AG04449 (cell line): ENCODE measurements around the gene TRERF1.
A peak's percentile ranks its signal among the peaks of the same experiment; 100 is the strongest.

Source experiments
- CTCF ChIA-PET: fragments of 350-600 bp; formaldehyde crosslinking; extraction: SDS; loops from one replicate; lab custom pipeline; 2021; ENCODE audit warnings: antibody characterized with exemption; lab: Yijun Ruan, JAX
- POLR2A ChIA-PET: fragments of 400-600, 350-600 bp; formaldehyde crosslinking; extraction: SDS; loops from one replicate; lab custom pipeline; 2020; ENCODE audit warnings: antibody characterized with exemption, inconsistent platforms; lab: Yijun Ruan, JAX
- DNase-seq: peaks from one replicate; pipeline ENCODE4 v3.0.0-alpha.2; 2010; ENCODE audit warnings: low read depth, low spot score
- H3K4me3 ChIP-seq: 2 replicates; pipeline ENCODE4 v1.5.1; 2011; ENCODE audit warnings: low read depth, mild to moderate bottlenecking, control low read depth, low read length
- TF ChIP-seq, protein P1 (sequence below): IDR thresholded peaks from one replicate; pipeline ENCODE4 v1.5.1; 2011; ENCODE audit warnings: mild to moderate bottlenecking, moderate library complexity, low read length, control low read depth, inconsistent platforms; ENCODE audit not compliant: insufficient read depth; ENCODE audit errors: missing control alignments

TRERF1 gene

DNA sequence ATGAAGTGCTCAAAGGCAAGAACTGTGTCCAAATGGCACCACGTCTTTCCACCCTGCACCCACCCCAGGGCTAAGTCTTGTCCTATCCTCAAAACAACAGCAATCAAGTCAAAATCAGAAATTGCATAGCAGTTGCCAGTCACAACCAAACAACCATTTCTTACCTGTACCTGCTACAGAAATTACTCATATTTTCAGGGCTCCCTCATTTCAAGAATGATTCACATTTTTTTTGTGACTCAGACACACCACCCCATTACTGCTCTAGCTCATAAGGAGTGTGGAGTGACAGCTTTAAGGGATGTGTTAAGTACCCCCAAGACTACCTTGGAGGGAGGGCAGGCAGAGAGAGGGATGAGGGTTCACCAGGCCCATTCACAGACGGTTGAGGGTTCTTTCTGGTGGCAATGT is 111.7 kb downstream of the TRERF1 start:
- TF ChIP-seq, protein P1, sequence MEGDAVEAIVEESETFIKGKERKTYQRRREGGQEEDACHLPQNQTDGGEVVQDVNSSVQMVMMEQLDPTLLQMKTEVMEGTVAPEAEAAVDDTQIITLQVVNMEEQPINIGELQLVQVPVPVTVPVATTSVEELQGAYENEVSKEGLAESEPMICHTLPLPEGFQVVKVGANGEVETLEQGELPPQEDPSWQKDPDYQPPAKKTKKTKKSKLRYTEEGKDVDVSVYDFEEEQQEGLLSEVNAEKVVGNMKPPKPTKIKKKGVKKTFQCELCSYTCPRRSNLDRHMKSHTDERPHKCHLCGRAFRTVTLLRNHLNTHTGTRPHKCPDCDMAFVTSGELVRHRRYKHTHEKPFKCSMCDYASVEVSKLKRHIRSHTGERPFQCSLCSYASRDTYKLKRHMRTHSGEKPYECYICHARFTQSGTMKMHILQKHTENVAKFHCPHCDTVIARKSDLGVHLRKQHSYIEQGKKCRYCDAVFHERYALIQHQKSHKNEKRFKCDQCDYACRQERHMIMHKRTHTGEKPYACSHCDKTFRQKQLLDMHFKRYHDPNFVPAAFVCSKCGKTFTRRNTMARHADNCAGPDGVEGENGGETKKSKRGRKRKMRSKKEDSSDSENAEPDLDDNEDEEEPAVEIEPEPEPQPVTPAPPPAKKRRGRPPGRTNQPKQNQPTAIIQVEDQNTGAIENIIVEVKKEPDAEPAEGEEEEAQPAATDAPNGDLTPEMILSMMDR, result no peak
- no peak for DNase-seq
- no peak overlapping the region for H3K4me3 ChIP-seq
- CTCF ChIA-PET, result interaction anchor here (0.9 to 7.1 kb wide), 5 partner anchors 10 to 208 kb away, joined by 3 to 30 read pairs (median 5); no protein-coding TSS in a partner anchor
- POLR2A ChIA-PET, result interaction anchor here (1.7 kb wide), 1 partner anchor 208 kb away, joined by 6 read pairs; no protein-coding TSS in a partner anchor

GRCh38 chr6:42338744-42339222 is 112.9 kb downstream of the TRERF1 start:
- TF ChIP-seq, protein P1, result no peak
- CTCF ChIA-PET, result interaction anchor here (0.7 to 7.1 kb wide), 5 partner anchors 12 to 209 kb away, joined by 3 to 30 read pairs (median 5); no protein-coding TSS in a partner anchor
- POLR2A ChIA-PET, result interaction anchor here (0.9 to 1.7 kb wide), 3 partner anchors 22 to 209 kb away, joined by 4 to 6 read pairs (median 4); no protein-coding TSS in a partner anchor
- peak; percentile 98 for DNase-seq
- H3K4me3 ChIP-seq, result peak overlapping the region; percentile 23

- TF ChIP-seq, protein P1, result no peak
- POLR2A ChIA-PET, result interaction anchor here (0.9 to 1.7 kb wide), 3 partner anchors 22 to 209 kb away, joined by 4 to 6 read pairs (median 4); no protein-coding TSS in a partner anchor
- DNase-seq, result no peak
- H3K4me3 ChIP-seq, result peak overlapping the region; percentile 8; the same call in 1 of the 2 replicates
- CTCF ChIA-PET, result interaction anchor here (0.7 to 7.1 kb wide), 6 partner anchors 12 to 209 kb away, joined by 3 to 30 read pairs (median 4); no protein-coding TSS in a partner anchor
Observed at GRCh38 chr6:42337985-42338743, 113.6 kb downstream of the TRERF1 start.

- CTCF ChIA-PET, result interaction anchor here (1.6 to 7.1 kb wide), 3 partner anchors 14 to 211 kb away, joined by 4 to 30 read pairs (median 13); no protein-coding TSS in a partner anchor
- H3K4me3 ChIP-seq, result no peak overlapping the region
- POLR2A ChIA-PET, result no interaction called here
- no peak for DNase-seq
- TF ChIP-seq, protein P1, result no peak
Observed at GRCh38 chr6:42336431-42336830, 115.3 kb downstream of the TRERF1 start.

GRCh38 chr6:42335896-42336295 is 115.8 kb downstream of the TRERF1 start:
- CTCF ChIA-PET, result interaction anchor here (1.0 to 7.1 kb wide), 3 partner anchors 8 to 225 kb away, joined by 3 to 30 read pairs (median 3); no protein-coding TSS in a partner anchor

More at GRCh38 chr6:42335896-42336295, 115.8 kb downstream of the TRERF1 start:
- POLR2A ChIA-PET, result no interaction called here
- no peak overlapping the region for H3K4me3 ChIP-seq
- TF ChIP-seq, protein P1, result no peak
- no peak for DNase-seq
